H9 (cell line): ENCODE data around the gene TRIM40. TPM values are rescaled to one million over a fixed set of nuclear protein-coding genes. Genes with fewer than 3 reads are reported as not detected.

ENCODE experiments used
- DNase-seq: peaks from one replicate; pipeline ENCODE4 v3.0.0-alpha.2; 2017
- H2AFZ ChIP-seq: one replicate; pipeline ENCODE4 v1.6.1; 2013; ENCODE audit warnings: mild to moderate bottlenecking, low read length, control low read depth, moderate library complexity
- H2AK5ac ChIP-seq: 2 replicates; pipeline ENCODE4 v1.6.1; 2013; ENCODE audit warnings: low read length, control low read depth, mixed read lengths; ENCODE audit not compliant: insufficient read length
- H2BK120ac ChIP-seq: one replicate; pipeline ENCODE4 v1.6.1; 2013; ENCODE audit warnings: low read depth, mild to moderate bottlenecking, low read length, control low read depth, inconsistent platforms; ENCODE audit not compliant: poor library complexity, severe bottlenecking
- H2BK12ac ChIP-seq: 2 replicates; pipeline ENCODE4 v1.6.1; 2013; ENCODE audit warnings: low read length, control low read depth, mixed read lengths, low read depth; ENCODE audit not compliant: insufficient read length
- H2BK15ac ChIP-seq: 2 replicates; pipeline ENCODE4 v1.6.1; 2013; ENCODE audit warnings: low read depth, low read length, control low read depth
- H2BK20ac ChIP-seq: one replicate; pipeline ENCODE4 v1.6.1; 2013; ENCODE audit warnings: low read depth, mild to moderate bottlenecking, low read length, control low read depth, inconsistent platforms; ENCODE audit not compliant: poor library complexity, severe bottlenecking
- H2BK5ac ChIP-seq: 2 replicates; pipeline ENCODE4 v1.6.1; 2013; ENCODE audit warnings: low read length, control low read depth, mixed read lengths; ENCODE audit not compliant: insufficient read length
- H3K14ac ChIP-seq: 2 replicates; pipeline ENCODE4 v1.6.1; 2013; ENCODE audit warnings: low read length, control low read depth; ENCODE audit not compliant: insufficient read depth
- H3K18ac ChIP-seq: 2 replicates; pipeline ENCODE4 v1.6.1; 2013; ENCODE audit warnings: low read depth, mild to moderate bottlenecking, mixed read lengths, low read length, control low read depth; ENCODE audit not compliant: insufficient read length
- H3K23ac ChIP-seq: 2 replicates; pipeline ENCODE4 v1.6.1; 2013; ENCODE audit warnings: low read length, control low read depth, mixed read lengths, low read depth; ENCODE audit not compliant: insufficient read length
- H3K23me2 ChIP-seq: 2 replicates; pipeline ENCODE4 v1.6.1; 2013; ENCODE audit warnings: low read depth, mild to moderate bottlenecking, mixed read lengths, low read length, control low read depth; ENCODE audit not compliant: insufficient read length, poor library complexity, severe bottlenecking
- H3K27ac ChIP-seq: 2 replicates; pipeline ENCODE4 v1.5.1; 2013; ENCODE audit warnings: low read length, control low read depth, mixed read lengths, low read depth; ENCODE audit not compliant: insufficient read length
- H3K27me3 ChIP-seq: 2 replicates; pipeline ENCODE4 v1.6.1; 2013; ENCODE audit warnings: low read length, control low read depth, inconsistent platforms; ENCODE audit not compliant: insufficient read depth
- H3K4ac ChIP-seq: 2 replicates; pipeline ENCODE4 v1.6.1; 2013; ENCODE audit warnings: low read depth, mild to moderate bottlenecking, control low read depth, inconsistent platforms, low read length, moderate library complexity
- H3K4me1 ChIP-seq: 2 replicates; pipeline ENCODE4 v1.6.1; 2013; ENCODE audit warnings: low read length, control low read depth, inconsistent platforms; ENCODE audit not compliant: insufficient read depth
- H3K4me2 ChIP-seq: 2 replicates; pipeline ENCODE4 v1.6.1; 2013; ENCODE audit warnings: low read length, control low read depth, mixed read lengths; ENCODE audit not compliant: insufficient read length, insufficient read depth
- H3K56ac ChIP-seq: 2 replicates; pipeline ENCODE4 v1.6.1; 2013; ENCODE audit warnings: low read depth, mild to moderate bottlenecking, mixed read lengths, low read length, control low read depth; ENCODE audit not compliant: insufficient read length
- H3K79me1 ChIP-seq: 2 replicates; pipeline ENCODE4 v1.6.1; 2013; ENCODE audit warnings: low read depth, mild to moderate bottlenecking, moderate library complexity, low read length, control low read depth, inconsistent platforms; ENCODE audit not compliant: insufficient read depth, poor library complexity, severe bottlenecking
- H3K79me2 ChIP-seq: 2 replicates; pipeline ENCODE4 v1.6.1; 2013; ENCODE audit warnings: low read length, control low read depth, inconsistent platforms; ENCODE audit not compliant: insufficient read depth
- H3K9ac ChIP-seq: 2 replicates; pipeline ENCODE4 v1.6.1; 2013; ENCODE audit warnings: low read length, control low read depth, mixed read lengths; ENCODE audit not compliant: insufficient read length; ENCODE audit errors: extremely low read depth
- H3K9me3 ChIP-seq: one replicate; pipeline ENCODE4 v1.6.1; 2013; ENCODE audit warnings: low read depth, low read length, inconsistent platforms; ENCODE audit not compliant: control insufficient read depth
- H3T11ph ChIP-seq: one replicate; pipeline ENCODE4 v1.6.1; 2013; ENCODE audit warnings: mild to moderate bottlenecking, low read length, control low read depth, inconsistent platforms
- H4K20me1 ChIP-seq: one replicate; pipeline ENCODE4 v1.6.1; 2013; ENCODE audit not compliant: control insufficient read depth, insufficient read length, insufficient read depth
- H4K5ac ChIP-seq: 2 replicates; pipeline ENCODE4 v1.6.1; 2013; ENCODE audit warnings: low read depth, mild to moderate bottlenecking, mixed read lengths, low read length, control low read depth; ENCODE audit not compliant: insufficient read length
- H4K8ac ChIP-seq: replicated peaks from 2 replicates; pipeline ENCODE4 v1.6.1; 2013; ENCODE audit warnings: low read length, control low read depth, mixed read lengths, low read depth; ENCODE audit not compliant: insufficient read length
- H4K91ac ChIP-seq: 2 replicates; pipeline ENCODE4 v1.6.1; 2013; ENCODE audit warnings: low read depth, mild to moderate bottlenecking, moderate library complexity, mixed read lengths, low read length, control low read depth; ENCODE audit not compliant: insufficient read length
- H3K27ac Mint-ChIP-seq, 3 experiments: 2 replicates in 2 of 3; 3 replicates in 1 of 3; pipeline ENCODE4 v1.8.0; 2020 to 2021; ENCODE audit warnings: mixed read lengths in 3 of 3, mild to moderate bottlenecking in 1 of 3, moderate library complexity in 1 of 3
- H3K27me3 Mint-ChIP-seq: 2 replicates; pipeline ENCODE4 v1.8.0; 2021; ENCODE audit warnings: low read depth, mild to moderate bottlenecking, moderate library complexity, mixed read lengths
- H3K36me3 Mint-ChIP-seq, 3 experiments: 2 replicates in 2 of 3; 3 replicates in 1 of 3; pipeline ENCODE4 v1.8.0; 2020 to 2021; ENCODE audit warnings: low read depth in 3 of 3, mixed read lengths in 3 of 3; ENCODE audit not compliant: insufficient read depth in 1 of 3
- H3K4me1 Mint-ChIP-seq, 2 experiments: 2 replicates each; pipeline ENCODE4 v1.8.0; 2020; ENCODE audit warnings: mixed read lengths in 2 of 2
- H3K4me3 Mint-ChIP-seq, 2 experiments: 2 replicates in 1 of 2; 3 replicates in 1 of 2; pipeline ENCODE4 v1.8.0; 2020 to 2021; ENCODE audit warnings: mild to moderate bottlenecking in 2 of 2, mixed read lengths in 2 of 2, moderate library complexity in 1 of 2
- H3K9me3 Mint-ChIP-seq, 2 experiments: 2 replicates in 1 of 2; 3 replicates in 1 of 2; pipeline ENCODE4 v1.8.0; 2020; ENCODE audit warnings: mild to moderate bottlenecking in 2 of 2, mixed read lengths in 2 of 2, moderate library complexity in 1 of 2
- CTCF ChIP-seq: fragments of 200-600 bp; sonication (generic); conservative IDR thresholded peaks from 3 replicates; pipeline ENCODE4 v1.8.0; 2021; ENCODE audit warnings: antibody characterized with exemption, mild to moderate bottlenecking
- WGBS: extraction: QIAGEN DNeasy Blood & Tissue Kit; methylation state at CpG from one replicate; pipeline ENCODE4 v1.1.7; 2013; ENCODE audit warnings: missing lambda C conversion rate, low lambda C conversion rate, mixed read lengths; ENCODE audit not compliant: insufficient read length; ENCODE audit errors: extremely low coverage; 5-methylcytosine and 5-hydroxymethylcytosine counted together
- total RNA-seq: library from RNA; stranded (reverse); gene quantifications from 2 replicates; pipeline ENCODE4 v1.2.1, GENCODE V29; 2021

Gene TRIM40
- total RNA-seq, 1 experiment from 2014 or later, result not detected

GRCh38 chr6:30144811-30145210, 8.9 kb downstream of the TRIM40 start:
- Histone ChIP-seq H2AK5ac (no peak overlapping the region), H3K4me2 (no peak overlapping the region), H3K9me3 (no peaks in the 10 kb centered on the region), H4K20me1 (no peaks in the 10 kb centered on the region), H3K14ac (no peak overlapping the region), H2BK120ac (no peak overlapping the region), H3K27me3 (no peaks in the 10 kb centered on the region), H3K23ac (no peak overlapping the region), H2AFZ (no peak overlapping the region), H2BK5ac (no peak overlapping the region), H3K18ac (no peak overlapping the region), H3K79me1 (no peaks in the 10 kb centered on the region), H2BK15ac (no peak overlapping the region), H2BK20ac (no peak overlapping the region), H3K56ac (no peak overlapping the region), H3K4ac (no peak overlapping the region), H3K4me1 (peaks cover 3% of the 10 kb centered on the region; the same call in 1 of the 2 replicates), H3K23me2 (no peaks in the 10 kb centered on the region), H4K91ac (no peak overlapping the region), H4K8ac (no peak overlapping the region), H3T11ph (no peak overlapping the region), H3K27ac (no peak overlapping the region), H3K9ac (no peak overlapping the region), H3K79me2 (no peaks in the 10 kb centered on the region), H2BK12ac (no peak overlapping the region), H4K5ac (no peak overlapping the region)
- H3K36me3 Mint-ChIP-seq, result no peaks in the 10 kb centered on the region
- H3K4me1 Mint-ChIP-seq, result peaks cover 8 to 9% of the 10 kb centered on the region in 2 experiments
- no peak overlapping the region for H3K4me3 Mint-ChIP-seq
- peaks cover 53% of the 10 kb centered on the region for H3K27me3 Mint-ChIP-seq
- no peak overlapping the region for H3K27ac Mint-ChIP-seq
- DNase-seq, result no peak
- H3K9me3 Mint-ChIP-seq, result no peaks in the 10 kb centered on the region
- no peak for TF ChIP-seq CTCF
- WGBS, result no CpG with 5 or more reads among the region's 6 CpGs
